T-helper 1 cell treated with Interleukin-12 subunit alpha and Interleukin-12 subunit beta and Interleukin-4 antibody, amounts not matched to agents 30 μg/mL and 1 μg/mL, for 36 hours (primary cell): ENCODE data around the gene ETV3L.
A peak's percentile ranks its signal among the peaks of the same experiment; 100 is the strongest.

ENCODE experiments used
- H3K27ac Mint-ChIP-seq: one replicate; pipeline ENCODE4 v1.8.0; 2021; ENCODE audit warnings: mild to moderate bottlenecking, mixed read lengths
- H3K27me3 Mint-ChIP-seq: one replicate; pipeline ENCODE4 v1.8.0; 2021; ENCODE audit warnings: low read depth, mixed read lengths
- H3K36me3 Mint-ChIP-seq: one replicate; pipeline ENCODE4 v1.8.0; 2021; ENCODE audit warnings: low read depth, mixed read lengths
- H3K4me1 Mint-ChIP-seq: one replicate; pipeline ENCODE4 v1.8.0; 2021; ENCODE audit warnings: low read depth, mixed read lengths
- H3K4me3 Mint-ChIP-seq: one replicate; pipeline ENCODE4 v1.8.0; 2021; ENCODE audit warnings: mild to moderate bottlenecking, moderate library complexity, mixed read lengths
- H3K9me3 Mint-ChIP-seq: one replicate; pipeline ENCODE4 v1.8.0; 2021; ENCODE audit warnings: mixed read lengths

Gene ETV3L

GRCh38 chr1:157099633-157100009 is at the start of gene ETV3L:
Gene ETV3L (minus strand): TSS chr1:157099808. CDS start chr1:157099523, 285 bp downstream.
- Mint-ChIP-seq H3K27ac (no peak within 1 kb of the TSS), H3K4me1 (peaks cover 4% of the 10 kb centered on the region), H3K36me3 (no peaks in the 10 kb centered on the region), H3K4me3 (no peak within 1 kb of the TSS), H3K27me3 (peaks cover 18% of the 10 kb centered on the region), H3K9me3 (no peaks in the 10 kb centered on the region)

DNA sequence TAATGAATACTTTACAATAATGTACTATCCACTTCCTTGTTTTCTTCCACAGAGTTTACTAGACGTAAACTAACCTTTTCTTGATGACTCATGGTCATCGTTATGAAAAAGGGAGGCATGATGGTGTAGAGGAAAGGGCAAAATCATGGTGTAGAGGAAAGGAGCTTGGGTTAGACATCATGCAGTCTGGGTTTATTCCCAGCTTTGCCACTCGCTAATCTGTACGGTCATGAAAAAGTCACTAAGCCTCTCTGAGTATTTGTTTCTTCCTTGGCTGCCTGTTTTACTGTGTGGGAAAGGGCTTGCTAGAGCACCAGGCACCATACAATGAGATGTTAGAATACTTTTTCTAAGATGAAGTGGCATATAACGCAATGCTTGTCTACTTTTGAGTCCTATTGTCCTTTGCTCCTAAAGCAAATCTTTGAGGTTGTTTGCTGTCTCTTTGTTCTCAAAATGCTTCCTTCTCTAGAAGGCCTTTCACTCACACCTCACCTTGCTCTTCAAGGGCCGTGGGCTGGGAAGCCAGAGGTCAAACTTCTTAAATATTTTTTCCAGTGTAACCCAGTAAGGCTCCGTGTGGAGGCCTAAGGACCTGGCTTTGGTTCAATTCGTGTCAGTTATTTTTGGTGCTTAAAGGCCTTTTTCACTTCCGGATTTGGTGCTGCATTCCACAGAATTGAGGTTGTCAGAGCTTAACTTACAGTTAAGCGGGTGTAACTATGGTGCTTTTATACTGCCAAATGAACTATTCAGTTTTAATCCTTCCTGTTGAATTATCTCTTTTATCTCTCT is 48.5 kb upstream of the ETV3L start:
- H3K4me3 Mint-ChIP-seq, result no peak overlapping the region
- H3K36me3 Mint-ChIP-seq, result no peaks in the 10 kb centered on the region
- H3K9me3 Mint-ChIP-seq, result no peaks in the 10 kb centered on the region
- H3K27me3 Mint-ChIP-seq, result peaks cover 14% of the 10 kb centered on the region
- H3K27ac Mint-ChIP-seq, result peak overlapping the region; percentile 1
- H3K4me1 Mint-ChIP-seq, result peaks cover 18% of the 10 kb centered on the region

GRCh38 chr1:157147037-157147436 is 47.4 kb upstream of the ETV3L start:
- Mint-ChIP-seq H3K4me1 (peaks cover 18% of the 10 kb centered on the region), H3K36me3 (no peaks in the 10 kb centered on the region), H3K9me3 (no peaks in the 10 kb centered on the region), H3K27me3 (peaks cover 14% of the 10 kb centered on the region), H3K27ac (no peak overlapping the region), H3K4me3 (no peak overlapping the region)

GRCh38 chr1:157146244-157146643 is 46.6 kb upstream of the ETV3L start:
- Mint-ChIP-seq H3K9me3 (no peaks in the 10 kb centered on the region), H3K4me1 (peaks cover 15% of the 10 kb centered on the region), H3K4me3 (no peak overlapping the region), H3K36me3 (no peaks in the 10 kb centered on the region), H3K27ac (no peak overlapping the region), H3K27me3 (peaks cover 14% of the 10 kb centered on the region)

GRCh38 chr1:157145076-157145475 is 45.5 kb upstream of the ETV3L start:
- H3K36me3 Mint-ChIP-seq, result no peaks in the 10 kb centered on the region
- H3K4me1 Mint-ChIP-seq, result peaks cover 9% of the 10 kb centered on the region
- peaks cover 10% of the 10 kb centered on the region for H3K27me3 Mint-ChIP-seq
- H3K27ac Mint-ChIP-seq, result no peak overlapping the region
- H3K4me3 Mint-ChIP-seq, result no peak overlapping the region
- H3K9me3 Mint-ChIP-seq, result no peaks in the 10 kb centered on the region

DNA sequence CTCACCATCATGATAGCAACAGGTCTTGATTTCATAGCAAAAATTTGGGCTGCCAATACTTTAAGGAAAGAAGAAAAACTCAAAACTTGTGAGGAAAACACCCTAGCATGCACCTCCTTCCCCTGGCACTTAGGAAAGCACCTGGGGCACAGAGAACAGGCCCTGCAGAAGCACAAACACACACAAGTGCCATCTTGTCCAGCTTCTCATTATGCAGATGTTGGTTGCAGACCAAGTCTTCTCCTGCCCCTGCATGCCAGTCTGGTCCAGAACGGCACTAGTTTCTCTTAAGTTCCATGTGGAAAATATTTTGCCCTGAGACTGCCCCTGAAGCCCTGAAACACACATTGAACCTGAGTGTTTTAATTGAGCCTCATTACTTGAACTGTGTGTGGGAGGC is 44.9 kb upstream of the ETV3L start:
- H3K27me3 Mint-ChIP-seq, result peaks cover 10% of the 10 kb centered on the region
- H3K9me3 Mint-ChIP-seq, result no peaks in the 10 kb centered on the region
- peaks cover 12% of the 10 kb centered on the region for H3K4me1 Mint-ChIP-seq

GRCh38 chr1:157142765-157143423 is 43.3 kb upstream of the ETV3L start:
- H3K4me3 Mint-ChIP-seq, result no peak overlapping the region
- peaks cover 2% of the 10 kb centered on the region for H3K36me3 Mint-ChIP-seq
- no peaks in the 10 kb centered on the region for H3K9me3 Mint-ChIP-seq
- H3K4me1 Mint-ChIP-seq, result peaks cover 14% of the 10 kb centered on the region
- no peak overlapping the region for H3K27ac Mint-ChIP-seq
- H3K27me3 Mint-ChIP-seq, result peaks cover 10% of the 10 kb centered on the region

More for the DNA sequence above, 44.9 kb upstream of the ETV3L start:
- Mint-ChIP-seq H3K27ac (no peak overlapping the region), H3K36me3 (peaks cover 2% of the 10 kb centered on the region), H3K4me3 (no peak overlapping the region)

DNA sequence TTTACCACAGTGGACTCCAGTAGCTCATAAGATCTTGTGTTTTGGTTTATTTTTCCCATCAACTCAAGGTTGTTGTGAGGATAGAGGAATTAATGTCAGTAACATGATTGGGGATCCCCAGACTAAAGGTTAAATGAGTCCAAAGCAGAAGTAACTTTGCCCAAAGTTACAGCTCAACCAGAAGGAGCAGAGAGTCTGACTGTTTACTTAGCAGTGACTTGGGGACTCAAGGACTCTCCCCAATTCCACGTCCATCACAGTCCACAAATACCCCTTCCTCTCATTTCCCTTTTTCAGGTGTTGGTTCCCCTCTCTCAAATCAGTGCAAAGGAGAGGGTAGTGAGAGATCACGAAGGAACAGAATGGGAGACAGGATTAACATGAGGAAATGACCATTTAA is 42.6 kb upstream of the ETV3L start:
- H3K27ac Mint-ChIP-seq, result no peak overlapping the region
- no peaks in the 10 kb centered on the region for H3K9me3 Mint-ChIP-seq
- peaks cover 7% of the 10 kb centered on the region for H3K36me3 Mint-ChIP-seq
- H3K4me1 Mint-ChIP-seq, result peaks cover 13% of the 10 kb centered on the region
- H3K27me3 Mint-ChIP-seq, result peaks cover 10% of the 10 kb centered on the region
- H3K4me3 Mint-ChIP-seq, result no peak overlapping the region

- peaks cover 7% of the 10 kb centered on the region for H3K36me3 Mint-ChIP-seq
- no peak overlapping the region for H3K27ac Mint-ChIP-seq
- peaks cover 21% of the 10 kb centered on the region for H3K4me1 Mint-ChIP-seq
- no peak overlapping the region for H3K4me3 Mint-ChIP-seq
- H3K9me3 Mint-ChIP-seq, result no peaks in the 10 kb centered on the region
- peaks cover 10% of the 10 kb centered on the region for H3K27me3 Mint-ChIP-seq
Measured at GRCh38 chr1:157141212-157141855, 41.7 kb upstream of the ETV3L start.

- Mint-ChIP-seq H3K4me3 (no peak overlapping the region), H3K36me3 (peaks cover 14% of the 10 kb centered on the region), H3K9me3 (no peaks in the 10 kb centered on the region), H3K27me3 (peaks cover 6% of the 10 kb centered on the region), H3K27ac (no peak overlapping the region), H3K4me1 (peaks cover 31% of the 10 kb centered on the region)
Measured at GRCh38 chr1:157140063-157140588, 40.5 kb upstream of the ETV3L start.

GRCh38 chr1:157139052-157139715 is 39.6 kb upstream of the ETV3L start:
- Mint-ChIP-seq H3K27ac (peak overlapping the region; percentile 90), H3K4me1 (peaks cover 41% of the 10 kb centered on the region), H3K9me3 (no peaks in the 10 kb centered on the region), H3K4me3 (peak overlapping the region; percentile 84), H3K27me3 (peaks cover 3% of the 10 kb centered on the region), H3K36me3 (peaks cover 24% of the 10 kb centered on the region)

GRCh38 chr1:157138220-157139051 is 38.8 kb upstream of the ETV3L start, which contains the start of gene ETV3:
Gene ETV3 (minus strand): TSS chr1:157138395. CDS start chr1:157136352, 2,043 bp downstream.
- H3K36me3 Mint-ChIP-seq, result peaks cover 30% of the 10 kb centered on the region
- no peaks in the 10 kb centered on the region for H3K9me3 Mint-ChIP-seq
- H3K27ac Mint-ChIP-seq, result peak within 1 kb of the TSS; percentile 90
- H3K4me3 Mint-ChIP-seq, result peak within 1 kb of the TSS; percentile 94
- peaks cover 48% of the 10 kb centered on the region for H3K4me1 Mint-ChIP-seq
- peaks cover under 1% of the 10 kb centered on the region for H3K27me3 Mint-ChIP-seq

GRCh38 chr1:157137408-157138219 is 38.0 kb upstream of the ETV3L start:
- no peaks in the 10 kb centered on the region for H3K27me3 Mint-ChIP-seq
- peaks cover 55% of the 10 kb centered on the region for H3K4me1 Mint-ChIP-seq
- H3K36me3 Mint-ChIP-seq, result peaks cover 38% of the 10 kb centered on the region
- H3K27ac Mint-ChIP-seq, result peak overlapping the region; percentile 89
- no peaks in the 10 kb centered on the region for H3K9me3 Mint-ChIP-seq
- peak overlapping the region; percentile 94 for H3K4me3 Mint-ChIP-seq
